HG02798 (cell line): Measurements from ENCODE around the gene NPSR1.

Source experiments
- ATAC-seq: cut with Tn5 transposase; IDR thresholded peaks from one replicate; pipeline ENCODE4 v1.9.1; 2021; ENCODE audit warnings: mild to moderate bottlenecking; ENCODE audit not compliant: unreplicated experiment, poor library complexity

The NPSR1 gene

GRCh38 chr7:34719636-34720035 lies 61.6 kb downstream of the NPSR1 start:
- ATAC-seq, result no peak

- ATAC-seq, result no peak
Observed at GRCh38 chr7:34720289-34720688, 62.3 kb downstream of the NPSR1 start.

GRCh38 chr7:34723338-34723737 lies 65.3 kb downstream of the NPSR1 start:
- no peak for ATAC-seq

- no peak for ATAC-seq
Observed at GRCh38 chr7:34723866-34724490, 66.0 kb downstream of the NPSR1 start.

GRCh38 chr7:34726221-34726620 lies 68.2 kb downstream of the NPSR1 start:
- no peak for ATAC-seq

- peak; percentile 37 for ATAC-seq
Observed at GRCh38 chr7:34727464-34727995, 69.5 kb downstream of the NPSR1 start.

- no peak for ATAC-seq
Observed at GRCh38 chr7:34728156-34728555, 70.1 kb downstream of the NPSR1 start.

- no peak for ATAC-seq
Observed at GRCh38 chr7:34734771-34735170, 76.8 kb downstream of the NPSR1 start.

GRCh38 chr7:34735526-34735925 lies 77.5 kb downstream of the NPSR1 start:
- no peak for ATAC-seq

GRCh38 chr7:34739651-34740300 lies 81.8 kb downstream of the NPSR1 start:
- peak; percentile 32 for ATAC-seq

- ATAC-seq, result no peak
Observed at GRCh38 chr7:34740840-34741239, 82.8 kb downstream of the NPSR1 start.

- peak; percentile 81 for ATAC-seq
Observed at GRCh38 chr7:34747176-34747781, 89.3 kb downstream of the NPSR1 start.

- ATAC-seq, result peak; percentile 32
Observed at GRCh38 chr7:34747867-34748727, 90.1 kb downstream of the NPSR1 start.

GRCh38 chr7:34748728-34749089 lies 90.7 kb downstream of the NPSR1 start:
- no peak for ATAC-seq

GRCh38 chr7:34749446-34749845 lies 91.4 kb downstream of the NPSR1 start:
- ATAC-seq, result no peak

GRCh38 chr7:34750209-34750608 lies 92.2 kb downstream of the NPSR1 start:
- no peak for ATAC-seq

- no peak for ATAC-seq
Observed at GRCh38 chr7:34750636-34751035, 92.6 kb downstream of the NPSR1 start.

- ATAC-seq, result no peak
Observed at GRCh38 chr7:34751725-34752643, 94.0 kb downstream of the NPSR1 start.

- ATAC-seq, result no peak
Observed at GRCh38 chr7:34752929-34753328, 94.9 kb downstream of the NPSR1 start.

- peak; percentile 40 for ATAC-seq
Observed at GRCh38 chr7:34755008-34755407, 97.0 kb downstream of the NPSR1 start.
